Skeletal muscle cell (primary cell): ENCODE measurements around the gene TSPAN18.

ENCODE experiments used
- DNase-seq: peaks from one replicate; pipeline ENCODE4 v3.0.0-alpha.2; 2010; ENCODE audit warnings: low read depth
- H3K4me3 ChIP-seq: 2 replicates; pipeline ENCODE4 v1.5.1; 2011; ENCODE audit warnings: low read depth, mild to moderate bottlenecking, control low read depth, low read length, moderate library complexity

Gene TSPAN18

DNA sequence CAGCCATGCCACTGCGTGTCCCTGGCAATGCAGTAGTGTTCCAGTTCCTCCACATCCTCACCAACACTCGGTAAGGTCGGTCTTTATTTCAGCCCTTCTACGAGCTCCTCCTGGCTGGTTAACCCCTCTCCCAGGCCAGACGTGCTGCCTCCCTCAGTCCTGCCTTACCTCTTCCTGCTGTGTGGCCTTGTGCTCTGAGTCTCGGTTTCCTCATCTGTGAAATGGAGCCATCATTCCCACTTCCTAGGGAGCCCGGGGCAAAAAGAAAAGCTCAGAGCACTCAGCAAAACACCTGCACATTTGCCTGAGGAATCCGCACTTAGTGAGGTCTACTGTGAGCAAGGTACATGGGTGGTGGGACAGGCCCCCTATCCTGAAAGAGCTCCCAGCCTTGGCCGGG lies 214.1 kb downstream of the TSPAN18 start:
- DNase-seq, result no peak
- H3K4me3 ChIP-seq, result no peak overlapping the region

DNA sequence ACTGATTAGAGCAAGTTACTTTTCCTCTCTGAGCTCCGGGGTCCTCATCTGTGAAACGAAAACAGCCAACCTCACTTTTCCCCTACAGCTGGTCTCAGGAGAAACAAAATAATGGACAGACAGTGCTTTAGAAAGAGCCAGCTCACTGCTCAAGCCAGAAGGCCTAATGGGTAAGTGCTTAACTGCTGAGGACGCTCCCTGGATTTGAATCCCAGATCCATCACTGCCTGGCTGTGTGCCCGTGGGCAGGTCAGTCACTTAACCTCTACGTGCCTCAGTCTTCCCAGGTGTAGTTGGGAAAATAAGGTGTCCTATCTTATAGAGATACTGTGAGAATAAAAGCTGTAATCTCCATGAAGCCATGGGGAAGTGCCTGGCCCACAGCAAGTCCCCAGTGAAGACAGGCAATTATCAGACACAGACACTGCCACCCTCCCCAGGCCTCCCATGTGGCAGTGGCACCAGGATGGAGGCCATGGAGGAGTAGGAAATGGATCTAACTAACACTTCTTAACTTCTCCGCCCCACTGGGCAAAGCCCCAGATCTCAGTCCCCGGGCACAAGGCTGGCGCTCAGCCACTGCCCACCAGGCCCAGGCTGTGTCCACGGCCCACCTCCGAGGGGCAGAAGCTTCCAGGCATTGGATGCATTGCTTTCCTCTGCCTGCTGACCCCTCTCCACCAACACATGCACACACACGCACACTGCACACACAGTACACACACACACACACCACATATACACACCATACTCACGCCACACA lies 214.7 kb downstream of the TSPAN18 start:
- H3K4me3 ChIP-seq, result no peak overlapping the region
- no peak for DNase-seq

DNA sequence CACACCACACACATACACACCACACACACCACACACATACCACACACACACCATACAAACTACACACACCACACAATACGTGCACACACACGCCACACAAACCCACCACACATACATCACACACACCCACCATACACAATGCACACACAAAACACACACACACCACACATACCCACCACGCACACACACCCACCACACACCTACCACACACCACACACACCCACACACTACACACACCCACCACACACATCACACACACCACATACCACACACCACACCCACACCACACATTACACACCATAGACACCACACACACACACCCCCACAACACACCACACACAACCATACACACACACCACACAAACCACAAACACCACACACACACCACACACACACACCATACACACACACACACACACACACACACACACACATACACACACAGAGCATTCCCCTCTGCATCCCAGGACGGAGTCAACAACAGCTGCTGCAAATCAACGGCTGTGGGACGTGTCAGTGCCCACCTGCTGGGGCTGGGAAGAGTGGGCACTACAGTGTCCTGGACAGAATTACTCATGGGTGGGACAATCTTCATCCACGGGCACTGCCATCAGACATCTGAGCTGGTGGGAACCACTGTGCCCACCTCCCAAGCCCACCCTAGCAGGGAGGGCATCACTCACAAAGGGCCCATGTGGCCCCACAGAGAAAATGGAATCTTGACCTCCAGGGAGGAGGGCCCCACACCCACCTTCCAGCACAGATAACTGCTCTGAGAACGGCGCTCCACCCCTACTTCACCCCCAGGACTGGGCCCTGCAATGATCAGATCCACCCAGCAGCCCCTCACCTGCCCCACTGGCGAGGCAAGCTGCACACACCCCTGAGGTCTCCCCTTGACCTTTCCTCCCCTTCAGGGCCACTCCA lies 215.5 kb downstream of the TSPAN18 start:
- no peak overlapping the region for H3K4me3 ChIP-seq
- DNase-seq, result no peak

DNA sequence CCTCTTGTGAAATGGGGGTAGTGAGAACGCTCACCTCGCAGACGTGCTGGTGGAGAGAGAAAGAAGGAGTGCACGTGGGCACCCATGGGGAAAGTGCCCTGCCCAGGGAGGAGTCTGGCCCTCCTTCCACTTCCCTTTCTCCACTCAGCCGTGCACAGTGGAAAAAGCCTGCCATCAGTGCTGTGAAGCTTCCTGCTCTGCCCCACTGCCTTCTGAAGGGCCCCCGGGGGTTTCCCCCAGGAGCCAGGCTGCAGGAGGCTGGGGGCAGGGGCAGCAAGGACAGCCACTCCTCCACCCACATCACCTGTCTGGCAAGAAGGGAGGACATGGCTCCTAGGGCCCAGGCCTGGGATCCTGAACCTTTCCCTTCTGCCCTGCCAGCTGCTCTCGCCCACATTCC lies 216.4 kb downstream of the TSPAN18 start:
- DNase-seq, result no peak

DNA sequence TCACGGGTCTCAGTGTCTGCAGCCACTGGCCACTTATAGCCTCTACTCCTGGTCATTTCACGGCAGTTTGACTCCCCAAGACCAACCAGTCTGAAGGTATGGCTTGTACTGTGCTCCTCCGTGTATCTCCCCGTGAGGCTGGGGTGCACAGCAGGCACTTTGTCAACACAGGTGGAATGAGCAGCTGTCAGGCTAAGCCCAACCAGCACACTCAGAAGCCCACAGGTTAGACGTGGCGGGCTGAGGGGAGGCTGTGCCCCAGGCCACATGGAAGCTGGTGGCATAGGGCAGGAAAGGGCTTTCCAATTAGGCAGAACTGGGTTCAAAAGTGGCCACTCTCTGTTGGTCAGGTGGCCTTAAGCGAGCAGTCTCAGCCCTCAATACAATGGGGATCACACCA lies 216.9 kb downstream of the TSPAN18 start:
- no peak for DNase-seq
- no peak overlapping the region for H3K4me3 ChIP-seq

More for the DNA sequence above, 216.4 kb downstream of the TSPAN18 start:
- no peak overlapping the region for H3K4me3 ChIP-seq

DNA sequence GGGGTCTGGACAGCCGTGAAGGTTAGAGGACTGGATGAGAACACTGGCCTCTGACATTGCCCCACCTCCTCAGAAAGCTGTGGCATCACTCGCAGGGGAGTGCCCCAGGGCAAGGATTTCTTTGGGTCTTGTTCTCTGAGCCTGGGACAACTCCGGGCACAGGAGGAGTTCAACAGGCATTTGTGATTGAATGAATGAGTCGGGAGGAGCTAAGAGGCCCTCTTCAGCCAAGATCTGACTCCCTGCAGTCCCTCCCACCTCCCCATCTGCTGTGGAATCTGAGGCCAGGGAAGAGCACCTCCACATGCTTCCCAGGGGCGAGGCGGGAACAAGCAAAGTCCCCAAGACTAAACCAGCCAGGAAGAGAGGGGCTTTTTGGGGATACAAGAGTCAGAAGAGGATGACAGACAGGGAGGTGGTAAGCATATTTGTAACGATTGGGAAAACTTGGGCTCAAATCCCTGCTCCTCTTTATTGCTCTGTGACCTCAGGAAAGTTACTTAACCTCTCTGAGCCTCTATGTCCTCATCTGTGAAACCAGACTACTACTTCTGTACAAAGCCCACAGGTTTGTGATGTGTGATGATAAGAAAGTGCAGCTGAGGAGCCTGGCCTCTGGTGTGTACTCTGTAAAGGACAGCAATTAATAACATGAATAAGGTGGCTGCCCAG lies 217.6 kb downstream of the TSPAN18 start:
- H3K4me3 ChIP-seq, result no peak overlapping the region

DNA sequence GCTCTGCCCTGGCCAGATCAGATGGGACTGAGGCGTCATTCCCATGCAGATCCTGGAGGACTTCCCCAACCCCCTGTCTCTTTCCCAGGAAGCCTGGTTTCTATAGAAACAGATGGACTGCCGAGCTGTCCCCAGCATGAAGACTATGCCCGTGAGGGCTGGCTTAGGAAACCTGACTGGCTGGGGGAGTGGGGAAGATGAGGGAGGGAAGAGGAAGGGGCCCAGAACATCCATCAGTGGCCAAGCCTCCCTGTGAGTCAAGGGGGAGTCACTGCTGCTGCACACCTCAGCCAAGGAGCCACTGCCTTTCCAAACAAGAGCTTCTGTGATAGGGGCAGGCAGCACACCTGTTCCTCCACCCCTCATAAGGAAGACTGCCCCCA lies 218.1 kb downstream of the TSPAN18 start:
- H3K4me3 ChIP-seq, result no peak overlapping the region
- DNase-seq, result no peak

More for the DNA sequence above, 217.6 kb downstream of the TSPAN18 start:
- no peak for DNase-seq

DNA sequence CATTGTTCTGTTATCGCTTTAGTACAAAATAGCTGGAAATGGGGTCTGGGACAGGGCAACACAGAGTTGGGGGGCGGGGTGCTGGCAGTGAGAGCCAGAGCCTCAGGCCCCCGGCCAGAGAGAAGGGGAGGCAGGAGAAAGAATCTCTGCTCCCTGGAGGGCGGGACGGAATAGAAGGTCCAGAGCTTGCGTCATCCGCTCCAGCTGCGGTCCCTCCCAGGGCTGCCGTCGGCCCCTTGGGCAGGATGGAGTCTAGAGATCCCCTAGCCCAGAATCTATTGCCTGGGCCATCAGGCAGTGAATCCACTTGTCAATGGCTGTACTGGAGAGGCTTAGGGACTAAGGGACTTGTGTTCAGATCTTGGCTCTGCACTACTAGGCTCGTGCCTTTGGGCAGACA lies 218.9 kb downstream of the TSPAN18 start:
- H3K4me3 ChIP-seq, result no peak overlapping the region
- no peak for DNase-seq

DNA sequence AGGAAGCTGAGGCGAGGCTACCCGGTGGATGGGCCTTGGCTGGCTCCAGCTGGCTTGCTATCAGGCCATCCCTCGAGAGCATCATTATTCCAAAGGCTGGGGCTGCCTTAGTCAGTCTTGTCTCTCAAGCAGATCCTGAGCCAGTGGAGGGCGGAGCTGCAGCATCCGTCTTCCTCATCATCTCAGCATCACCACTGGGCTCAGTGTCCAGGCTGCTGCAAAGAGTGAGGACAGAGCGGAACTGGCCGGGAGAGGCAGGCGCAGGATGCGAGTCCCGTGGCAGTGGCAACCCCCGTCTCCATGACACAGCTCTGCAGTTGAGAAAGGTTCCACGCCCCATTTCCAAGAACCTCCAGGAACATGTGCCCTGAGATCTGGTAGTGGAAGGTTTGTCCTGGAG lies 219.5 kb downstream of the TSPAN18 start:
- no peak for DNase-seq
- no peak overlapping the region for H3K4me3 ChIP-seq

DNA sequence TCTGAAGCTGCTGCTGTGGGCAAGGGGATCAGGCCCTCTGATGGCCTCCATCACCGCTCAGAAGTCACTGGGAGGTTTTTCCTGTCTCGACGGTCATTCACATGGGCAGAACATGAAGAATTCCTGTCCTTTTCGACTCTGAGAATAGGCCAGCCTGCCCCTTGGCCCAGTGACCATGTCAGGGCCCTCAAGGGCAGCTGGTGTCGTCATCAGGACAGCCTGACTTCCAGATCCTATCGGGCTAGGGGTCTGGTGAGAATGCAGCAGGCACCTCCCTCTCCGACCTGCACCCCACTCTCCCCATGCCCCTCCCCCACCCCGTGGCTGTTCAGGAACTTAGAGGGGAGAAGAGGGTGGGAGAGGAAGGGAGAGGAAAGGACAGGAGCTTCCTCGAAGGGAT lies 220.4 kb downstream of the TSPAN18 start:
- no peak overlapping the region for H3K4me3 ChIP-seq
- no peak for DNase-seq

DNA sequence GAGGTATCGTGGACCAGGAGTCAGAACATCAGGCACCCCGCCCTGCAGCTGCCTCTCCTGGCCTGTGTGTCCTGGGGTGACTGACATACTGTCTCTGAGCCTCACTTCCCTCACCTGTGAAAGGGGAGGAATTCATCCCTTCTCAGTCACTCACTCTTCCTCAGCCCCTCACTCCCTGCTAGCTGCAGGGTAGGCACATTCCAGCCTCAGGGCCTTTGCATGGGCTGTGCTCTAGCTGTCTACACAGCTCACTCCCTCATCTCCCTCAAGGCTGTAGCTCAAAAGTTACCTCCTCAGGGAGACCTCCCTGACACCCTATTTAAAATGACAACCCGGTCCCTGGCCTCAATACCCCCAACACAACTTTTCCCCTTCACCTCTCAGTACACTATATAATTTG lies 221.4 kb downstream of the TSPAN18 start:
- H3K4me3 ChIP-seq, result no peak overlapping the region
- DNase-seq, result no peak

DNA sequence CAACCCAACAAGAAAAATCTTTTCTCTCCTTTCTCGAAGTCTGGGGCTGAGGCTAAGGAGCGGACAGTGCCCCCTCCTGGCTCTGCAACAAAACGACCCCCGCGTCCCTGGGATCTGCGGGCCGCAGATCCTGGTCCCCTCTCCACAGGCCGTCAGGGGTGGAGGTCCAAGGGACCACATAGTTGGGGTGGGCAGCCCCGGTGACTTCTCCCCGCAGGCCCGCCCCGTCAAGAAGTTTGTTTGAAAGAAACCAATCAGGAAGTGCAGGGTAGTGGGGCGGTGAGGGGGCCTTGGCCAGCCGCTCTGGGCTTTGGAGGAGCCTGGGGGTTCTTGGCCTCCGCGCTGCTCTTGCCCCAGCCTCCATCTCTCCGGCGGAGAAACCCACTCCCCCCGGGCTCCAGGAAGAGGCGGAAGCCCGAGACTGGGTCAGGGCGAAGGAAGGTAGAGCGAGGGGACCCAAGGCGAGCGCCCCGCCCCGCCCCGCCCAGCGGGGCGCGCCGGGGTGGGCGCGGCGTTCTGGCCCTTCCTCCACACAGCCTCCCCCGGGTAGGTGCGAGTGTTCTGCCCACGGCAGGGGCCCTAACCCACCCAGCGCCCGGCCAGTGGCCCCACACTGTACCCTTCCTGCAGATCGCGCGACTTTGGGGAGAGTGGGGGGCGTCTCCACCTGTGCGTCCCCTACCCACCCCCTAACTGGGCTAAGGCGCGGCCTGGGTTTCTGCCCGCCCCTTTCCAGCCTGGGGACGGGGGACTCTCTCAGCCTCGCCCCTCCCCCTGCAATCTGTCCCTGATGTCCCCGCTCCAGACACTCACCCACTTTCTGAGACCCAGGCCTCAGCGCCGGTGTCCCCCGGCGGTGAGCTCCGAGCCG lies 222.6 kb downstream of the TSPAN18 start:
- peak overlapping the region; percentile 61 for H3K4me3 ChIP-seq
- DNase-seq, result no peak

DNA sequence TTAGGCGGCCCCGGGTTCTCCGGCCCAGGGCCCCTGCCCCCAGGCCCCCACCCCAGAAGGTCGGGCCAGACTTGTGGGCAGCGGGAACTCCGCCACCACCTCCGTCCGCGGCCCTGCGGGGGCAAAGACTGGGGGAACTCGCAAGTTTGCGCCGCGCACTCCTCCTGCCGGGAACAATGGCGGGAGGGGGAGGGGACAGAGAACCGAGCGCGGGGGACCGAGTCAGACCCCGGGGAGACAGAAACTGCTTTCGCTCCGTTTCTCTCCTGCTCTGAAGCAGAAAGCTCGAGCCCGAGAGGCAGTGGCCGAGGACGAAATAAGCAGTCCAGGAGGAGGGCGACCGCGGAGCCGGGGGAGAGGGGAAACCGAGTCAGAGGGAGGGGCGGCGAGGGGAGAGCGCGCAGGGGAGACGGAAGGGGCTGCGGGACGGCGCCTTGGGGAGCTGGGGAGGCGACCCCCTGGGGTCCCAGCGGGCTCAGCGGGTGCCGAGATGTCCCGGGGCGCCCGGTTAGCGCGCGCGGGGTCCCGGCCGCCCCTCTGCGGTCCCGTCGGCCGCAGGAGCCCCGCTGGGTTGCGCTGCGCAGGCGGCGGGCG lies 223.4 kb downstream of the TSPAN18 start:
- DNase-seq, result no peak
- peak overlapping the region; percentile 61 for H3K4me3 ChIP-seq

DNA sequence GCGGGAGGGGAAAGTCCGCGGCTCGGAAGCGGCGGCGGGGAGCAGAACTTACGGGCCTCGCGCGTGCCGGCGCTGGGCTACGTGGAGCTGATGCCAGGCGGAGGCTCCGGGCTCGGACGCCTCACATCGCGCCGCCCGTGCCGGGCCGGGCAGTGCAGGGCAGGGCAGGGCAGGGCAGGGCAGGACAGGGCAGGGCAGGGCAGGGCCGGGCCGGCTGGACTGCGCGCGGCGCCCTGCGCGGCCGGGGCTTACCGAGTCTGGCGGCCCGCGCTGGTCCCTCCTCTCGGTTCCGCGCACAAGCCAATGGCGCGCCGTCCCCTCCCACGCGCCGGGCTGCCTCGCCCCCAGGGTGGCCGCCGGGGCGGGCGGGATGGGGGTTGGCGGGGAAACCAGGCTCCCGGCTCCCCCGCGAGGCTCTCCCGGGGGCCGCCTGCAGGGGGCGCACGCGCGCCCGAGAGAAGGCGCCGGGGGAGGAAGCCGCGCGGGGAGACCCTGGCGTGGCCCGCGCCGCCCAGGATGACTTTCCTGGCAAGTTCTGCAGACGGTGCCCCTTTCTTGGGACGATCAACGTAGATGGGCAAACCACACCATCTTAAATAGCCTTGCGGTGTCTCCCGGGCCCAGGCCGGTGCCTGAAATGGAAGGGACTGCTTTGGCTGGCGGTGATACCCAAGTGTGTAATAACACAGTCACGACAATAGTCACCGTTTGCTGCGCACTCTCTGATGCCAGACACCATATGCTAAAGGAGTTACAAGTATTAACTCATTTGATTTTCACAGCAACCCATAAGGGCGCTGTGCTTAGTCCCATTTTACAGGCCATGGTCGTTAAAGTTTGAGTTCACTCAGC lies 224.1 kb downstream of the TSPAN18 start, which contains the start of gene TP53I11:
Gene TP53I11 (minus strand): TSS at position 259 of the 852 bp plus-strand sequence. CDS start 12,548 bp downstream, outside the sequence.
- no peak for DNase-seq
- H3K4me3 ChIP-seq, result peak within 1 kb of the TSS; percentile 61

DNA sequence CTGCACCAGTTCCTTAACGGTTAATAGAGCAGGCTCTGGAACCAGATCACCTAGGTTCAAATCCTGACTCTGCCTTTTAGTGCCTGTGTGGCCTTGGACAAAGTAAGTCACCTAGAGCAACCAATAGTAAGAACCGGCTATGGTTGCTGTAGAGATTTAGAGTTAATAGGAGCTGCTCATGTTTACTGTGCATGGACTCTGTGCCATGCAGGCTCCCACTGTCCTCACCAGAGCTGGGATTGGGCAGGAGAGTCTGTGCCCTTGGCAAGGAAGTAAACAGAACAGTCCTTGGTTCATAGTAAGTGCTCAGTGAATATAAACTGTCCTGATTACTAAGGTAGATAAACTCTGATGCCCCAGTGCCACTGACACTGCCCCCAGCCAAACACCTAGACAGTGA lies 225.3 kb downstream of the TSPAN18 start:
- no peak for DNase-seq
- H3K4me3 ChIP-seq, result no peak overlapping the region

DNA sequence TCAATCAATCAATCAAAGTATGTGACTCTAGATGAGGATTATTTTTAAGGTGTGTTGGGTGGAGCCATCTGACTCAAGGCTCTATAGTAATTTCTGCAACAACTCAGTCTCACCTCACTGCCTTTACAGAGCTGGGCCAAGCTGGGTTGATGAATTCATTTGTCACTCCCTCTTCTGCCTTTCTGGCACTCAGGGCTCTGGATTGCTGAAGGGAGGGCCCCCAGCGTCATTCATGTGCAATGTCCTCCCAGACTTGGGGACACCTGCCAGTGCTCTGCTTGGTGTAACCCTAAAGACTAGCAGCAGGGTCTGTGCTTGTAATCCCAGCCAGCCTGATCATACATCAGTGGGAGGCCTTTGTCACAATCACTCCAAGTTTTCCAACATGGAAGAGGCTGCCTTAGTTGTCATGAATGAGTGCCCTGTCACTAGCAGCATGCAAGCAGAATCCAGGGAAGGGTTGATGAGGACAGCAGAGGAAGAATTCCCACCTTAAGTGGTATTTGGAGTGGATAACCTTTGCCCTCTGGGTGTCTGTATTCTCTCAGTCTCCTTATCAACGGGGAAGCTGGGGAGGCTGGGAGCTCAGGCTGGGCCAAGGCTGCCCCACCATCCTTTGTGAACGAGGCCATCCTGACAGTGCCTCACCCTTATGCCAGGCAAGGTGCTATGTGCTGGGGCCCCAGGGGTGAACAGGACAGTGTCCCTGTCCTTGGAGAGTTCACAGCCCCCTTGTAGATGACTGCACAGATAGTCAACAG lies 225.9 kb downstream of the TSPAN18 start:
- DNase-seq, result no peak
- no peak overlapping the region for H3K4me3 ChIP-seq
